BLaER1 (cell line): ENCODE data around the gene SMIM9.
"Not testable (repeated sequence)": the region's sequence is repeated elsewhere in the genome, so short reads cannot be mapped to it uniquely, and the experiment has no call there.

Experiments
- H3K27ac ChIP-seq: shearing (Covaris generic); formaldehyde crosslinking; 2 replicates; pipeline ENCODE4 v1.8.1; 2022
- H3K27me3 ChIP-seq: shearing (Covaris generic); formaldehyde crosslinking; 2 replicates; pipeline ENCODE4 v1.8.1; 2022
- H3K36me3 ChIP-seq: shearing (Covaris generic); formaldehyde crosslinking; 2 replicates; pipeline ENCODE4 v1.8.1; 2022
- H3K4me1 ChIP-seq: shearing (Covaris generic); formaldehyde crosslinking; 2 replicates; pipeline ENCODE4 v1.8.1; 2022
- H3K4me2 ChIP-seq: shearing (Covaris generic); formaldehyde crosslinking; 2 replicates; pipeline ENCODE4 v1.8.1; 2022
- H3K4me3 ChIP-seq: shearing (Covaris generic); formaldehyde crosslinking; 2 replicates; pipeline ENCODE4 v1.8.1; 2022
- H3K9ac ChIP-seq: shearing (Covaris generic); formaldehyde crosslinking; 2 replicates; pipeline ENCODE4 v1.8.1; 2022
- H3K9me3 ChIP-seq: shearing (Covaris generic); formaldehyde crosslinking; 2 replicates; pipeline ENCODE4 v1.8.1; 2022
- H4K20me1 ChIP-seq: shearing (Covaris generic); formaldehyde crosslinking; 2 replicates; pipeline ENCODE4 v1.8.1; 2022
- Cebpa-rat ChIP-seq: shearing (Covaris generic); IDR thresholded peaks from 2 replicates; pipeline ENCODE4 v1.8.1; 2022

The SMIM9 gene

GRCh38 chrX:154828016-154828408 lies 6.5 kb downstream of the SMIM9 start:
- H4K20me1 ChIP-seq = no peaks in the 10 kb centered on the region
- no peak overlapping the region for H3K27ac ChIP-seq
- no peaks in the 10 kb centered on the region for H3K9me3 ChIP-seq
- TF ChIP-seq Cebpa-rat = no peak
- no peak overlapping the region for H3K9ac ChIP-seq
- H3K4me2 ChIP-seq = 0 out of 2 replicates have a peak overlapping the region, but pooled peaks have one; percentile 45
- H3K4me1 ChIP-seq = peaks cover 9% of the 10 kb centered on the region
- H3K27me3 ChIP-seq = peaks cover 61% of the 10 kb centered on the region
- no peaks in the 10 kb centered on the region for H3K36me3 ChIP-seq
- H3K4me3 ChIP-seq = no peak overlapping the region

- H3K27ac ChIP-seq = no peak overlapping the region
- TF ChIP-seq Cebpa-rat = no peak
- H3K9me3 ChIP-seq = no peaks in the 10 kb centered on the region
- H3K9ac ChIP-seq = no peak overlapping the region
- peaks cover 62% of the 10 kb centered on the region for H3K27me3 ChIP-seq
- H3K4me3 ChIP-seq = no peak overlapping the region
- no peaks in the 10 kb centered on the region for H4K20me1 ChIP-seq
- no peaks in the 10 kb centered on the region for H3K36me3 ChIP-seq
- peaks cover 9% of the 10 kb centered on the region for H3K4me1 ChIP-seq
- peak overlapping the region; percentile 45; the same call in 1 of the 2 replicates for H3K4me2 ChIP-seq
Observed at GRCh38 chrX:154827194-154828015, 7.1 kb downstream of the SMIM9 start.

- not testable (repeated sequence) for H4K20me1 ChIP-seq, H3K4me3 ChIP-seq, H3K4me1 ChIP-seq, H3K4me2 ChIP-seq, H3K36me3 ChIP-seq, H3K9ac ChIP-seq, H3K27ac ChIP-seq, H3K9me3 ChIP-seq
- peaks cover 63% of the 10 kb centered on the region for H3K27me3 ChIP-seq
Observed at GRCh38 chrX:154825586-154825985, 8.9 kb downstream of the SMIM9 start.

GRCh38 chrX:154824638-154825037 lies 9.8 kb downstream of the SMIM9 start:
- TF ChIP-seq Cebpa-rat = no peak
- no peaks in the 10 kb centered on the region for H4K20me1 ChIP-seq
- H3K27ac ChIP-seq = no peak overlapping the region
- no peak overlapping the region for H3K9ac ChIP-seq
- no peak overlapping the region for H3K4me3 ChIP-seq
- peaks cover 9% of the 10 kb centered on the region for H3K4me1 ChIP-seq
- H3K9me3 ChIP-seq = no peaks in the 10 kb centered on the region
- H3K4me2 ChIP-seq = no peak overlapping the region
- peaks cover 63% of the 10 kb centered on the region for H3K27me3 ChIP-seq
- no peaks in the 10 kb centered on the region for H3K36me3 ChIP-seq

- Histone ChIP-seq H3K27ac (no peak overlapping the region), H3K4me2 (no peak overlapping the region), H3K4me3 (no peak overlapping the region), H3K4me1 (no peaks in the 10 kb centered on the region), H3K27me3 (peaks cover 60% of the 10 kb centered on the region), H3K9ac (no peak overlapping the region), H3K9me3 (peaks cover 5% of the 10 kb centered on the region), H4K20me1 (no peaks in the 10 kb centered on the region), H3K36me3 (no peaks in the 10 kb centered on the region)
- TF ChIP-seq Cebpa-rat = no peak
Observed at GRCh38 chrX:154822029-154822428, 12.4 kb downstream of the SMIM9 start.

GRCh38 chrX:154821523-154821922 lies 12.9 kb downstream of the SMIM9 start:
- Histone ChIP-seq H3K27me3 (peaks cover 57% of the 10 kb centered on the region), H3K4me3 (no peak overlapping the region), H3K27ac (no peak overlapping the region), H3K9ac (no peak overlapping the region), H3K36me3 (no peaks in the 10 kb centered on the region), H3K4me2 (no peak overlapping the region), H4K20me1 (no peaks in the 10 kb centered on the region), H3K9me3 (peaks cover 6% of the 10 kb centered on the region), H3K4me1 (no peaks in the 10 kb centered on the region)
- no peak for TF ChIP-seq Cebpa-rat

- peaks cover 6% of the 10 kb centered on the region for H3K9me3 ChIP-seq
- peaks cover 64% of the 10 kb centered on the region for H3K27me3 ChIP-seq
- no peak overlapping the region for H3K4me3 ChIP-seq
- no peak overlapping the region for H3K9ac ChIP-seq
- H3K36me3 ChIP-seq = no peaks in the 10 kb centered on the region
- H3K4me2 ChIP-seq = no peak overlapping the region
- H3K27ac ChIP-seq = no peak overlapping the region
- no peak for TF ChIP-seq Cebpa-rat
- H3K4me1 ChIP-seq = no peaks in the 10 kb centered on the region
- no peaks in the 10 kb centered on the region for H4K20me1 ChIP-seq
Observed at GRCh38 chrX:154819771-154820341, 14.6 kb downstream of the SMIM9 start.

GRCh38 chrX:154818916-154819770 lies 15.3 kb downstream of the SMIM9 start:
- H3K4me1 ChIP-seq = no peaks in the 10 kb centered on the region
- peaks cover 65% of the 10 kb centered on the region for H3K27me3 ChIP-seq
- no peak overlapping the region for H3K27ac ChIP-seq
- H3K36me3 ChIP-seq = no peaks in the 10 kb centered on the region
- TF ChIP-seq Cebpa-rat = no peak
- H3K9me3 ChIP-seq = peaks cover 6% of the 10 kb centered on the region
- no peak overlapping the region for H3K4me2 ChIP-seq
- H3K4me3 ChIP-seq = no peak overlapping the region
- no peak overlapping the region for H3K9ac ChIP-seq
- no peaks in the 10 kb centered on the region for H4K20me1 ChIP-seq

GRCh38 chrX:154817048-154817618 lies 17.3 kb downstream of the SMIM9 start:
- not testable (repeated sequence) for H3K27ac ChIP-seq, H4K20me1 ChIP-seq, H3K4me2 ChIP-seq, H3K36me3 ChIP-seq, H3K9ac ChIP-seq, H3K4me1 ChIP-seq, H3K4me3 ChIP-seq, H3K9me3 ChIP-seq
- peaks cover 75% of the 10 kb centered on the region for H3K27me3 ChIP-seq

- not testable (repeated sequence) for H3K27ac ChIP-seq, H3K9ac ChIP-seq
Observed at GRCh38 chrX:154816326-154816898, 18.1 kb downstream of the SMIM9 start.

More at GRCh38 chrX:154816326-154816898, 18.1 kb downstream of the SMIM9 start:
- not testable (repeated sequence) for H3K9me3 ChIP-seq, H3K36me3 ChIP-seq, H3K4me3 ChIP-seq, H4K20me1 ChIP-seq, H3K4me1 ChIP-seq, H3K4me2 ChIP-seq
- H3K27me3 ChIP-seq = peaks cover 72% of the 10 kb centered on the region
